Measurements from ENCODE around the gene PPDPF.

PPDPF gene

DNA sequence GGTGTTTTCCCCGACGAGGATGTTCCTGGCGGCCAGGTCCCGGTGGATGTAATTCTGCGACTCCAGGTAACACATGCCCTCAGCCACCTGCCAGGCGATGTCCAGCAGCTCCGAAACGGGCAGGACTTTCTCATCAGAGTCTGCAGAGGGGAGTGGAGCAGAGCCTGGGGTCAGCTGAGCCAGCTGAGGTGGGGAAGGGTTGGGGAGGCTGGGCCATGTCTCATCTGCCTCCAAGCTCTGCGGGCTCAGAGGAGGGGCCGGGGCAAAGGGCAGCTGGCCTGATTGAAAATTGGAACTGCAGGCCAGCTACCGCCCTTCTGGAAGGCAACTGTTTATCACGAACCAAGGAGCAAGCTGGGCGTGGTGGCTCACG is 10.2 kb downstream of the PPDPF start:
- H3K36me3 ChIP-seq (replicated peaks; ENCODE audit: insufficient read depth, low read length): no peaks in the 10 kb centered on the region
- H3K79me2 ChIP-seq (ENCODE audit: low read length): no peaks in the 10 kb centered on the region
- no peaks in the 10 kb centered on the region; the same call in 1 of the 2 replicates for H3F3A ChIP-seq (ENCODE audit: insufficient read depth, low read length)
- no peak overlapping the region for H3K4me2 ChIP-seq (ENCODE audit: low read depth, low read length)
- H3K27me3 ChIP-seq (replicated peaks; ENCODE audit: insufficient read depth, low read length): peaks cover 56% of the 10 kb centered on the region
- H3K27ac ChIP-seq (ENCODE audit: low read length): no peak overlapping the region
- H3K9me2 ChIP-seq (replicated peaks; ENCODE audit: insufficient read depth, low read length): no peaks in the 10 kb centered on the region
- TF ChIP-seq EZH2phosphoT487 (IDR thresholded peaks at IDR 0.05; ENCODE audit: low read length) (no peak), EZH2 (optimal IDR thresholded peaks at IDR 0.05; ENCODE audit: low read depth, low read length) (no peak)
- TF ChIP-seq, protein P1, sequence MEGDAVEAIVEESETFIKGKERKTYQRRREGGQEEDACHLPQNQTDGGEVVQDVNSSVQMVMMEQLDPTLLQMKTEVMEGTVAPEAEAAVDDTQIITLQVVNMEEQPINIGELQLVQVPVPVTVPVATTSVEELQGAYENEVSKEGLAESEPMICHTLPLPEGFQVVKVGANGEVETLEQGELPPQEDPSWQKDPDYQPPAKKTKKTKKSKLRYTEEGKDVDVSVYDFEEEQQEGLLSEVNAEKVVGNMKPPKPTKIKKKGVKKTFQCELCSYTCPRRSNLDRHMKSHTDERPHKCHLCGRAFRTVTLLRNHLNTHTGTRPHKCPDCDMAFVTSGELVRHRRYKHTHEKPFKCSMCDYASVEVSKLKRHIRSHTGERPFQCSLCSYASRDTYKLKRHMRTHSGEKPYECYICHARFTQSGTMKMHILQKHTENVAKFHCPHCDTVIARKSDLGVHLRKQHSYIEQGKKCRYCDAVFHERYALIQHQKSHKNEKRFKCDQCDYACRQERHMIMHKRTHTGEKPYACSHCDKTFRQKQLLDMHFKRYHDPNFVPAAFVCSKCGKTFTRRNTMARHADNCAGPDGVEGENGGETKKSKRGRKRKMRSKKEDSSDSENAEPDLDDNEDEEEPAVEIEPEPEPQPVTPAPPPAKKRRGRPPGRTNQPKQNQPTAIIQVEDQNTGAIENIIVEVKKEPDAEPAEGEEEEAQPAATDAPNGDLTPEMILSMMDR (IDR thresholded peaks at IDR 0.05; ENCODE audit: low read length): no peak
- no peak overlapping the region for H2AFZ ChIP-seq (ENCODE audit: low read length)
- no peaks in the 10 kb centered on the region for H3K4me1 ChIP-seq (ENCODE audit: low read length)
- H3K9me3 ChIP-seq (replicated peaks; ENCODE audit: insufficient read depth, low read length): no peaks in the 10 kb centered on the region
- no peak overlapping the region for H3K4me3 ChIP-seq (ENCODE audit: low read length)
- no peak for DNase-seq
- no peak overlapping the region for H3K9ac ChIP-seq (ENCODE audit: low read length)
- no peaks in the 10 kb centered on the region for H4K20me1 ChIP-seq (ENCODE audit: insufficient read depth, low read length)

DNA sequence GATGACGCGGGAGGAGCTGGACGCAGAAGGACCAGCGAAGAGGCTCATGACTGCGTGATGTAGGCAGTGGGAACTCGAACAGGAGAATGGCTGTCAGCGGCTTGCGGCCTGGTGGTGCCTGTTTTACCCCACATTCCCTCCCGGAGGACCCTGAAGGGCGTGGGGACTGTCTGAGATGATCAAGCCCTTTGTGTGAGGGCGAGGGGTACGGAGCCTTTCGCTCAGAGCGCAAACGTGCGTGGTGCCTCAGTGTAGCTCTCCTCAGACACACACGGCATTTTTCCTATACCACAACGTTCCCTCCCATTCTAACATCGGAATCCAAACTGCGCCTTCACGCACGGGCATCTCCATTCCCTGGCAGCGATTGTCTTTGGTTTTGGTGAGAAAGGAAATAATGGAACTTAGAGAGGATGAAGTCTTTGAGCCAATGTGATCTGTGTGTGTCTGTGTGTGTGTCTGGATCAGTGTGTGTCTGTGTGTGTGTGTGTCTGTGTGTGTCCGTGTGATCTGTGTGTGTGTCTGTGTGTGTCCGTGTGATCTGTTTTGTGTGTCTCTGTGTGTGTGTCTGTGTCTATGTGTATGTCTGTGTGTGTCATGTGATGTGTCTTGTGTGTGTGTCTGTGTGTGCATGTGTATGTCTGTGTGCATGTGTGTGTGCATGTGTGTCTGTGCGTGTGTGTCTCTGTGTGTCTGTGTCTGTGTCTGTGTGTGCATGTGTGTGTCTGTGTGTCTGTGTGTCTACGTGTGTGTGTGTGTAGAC is 11.3 kb downstream of the PPDPF start:
- H3K27me3 ChIP-seq (replicated peaks; ENCODE audit: insufficient read depth, low read length): peaks cover 56% of the 10 kb centered on the region
- no peak overlapping the region for H2AFZ ChIP-seq (ENCODE audit: low read length)
- no peak for DNase-seq
- H3F3A ChIP-seq (ENCODE audit: insufficient read depth, low read length): no peaks in the 10 kb centered on the region; the same call in 1 of the 2 replicates
- H3K9ac ChIP-seq (ENCODE audit: low read length): no peak overlapping the region
- no peak overlapping the region for H3K27ac ChIP-seq (ENCODE audit: low read length)
- H3K4me3 ChIP-seq (ENCODE audit: low read length): no peak overlapping the region
- no peak overlapping the region for H3K4me2 ChIP-seq (ENCODE audit: low read depth, low read length)
- H3K36me3 ChIP-seq (replicated peaks; ENCODE audit: insufficient read depth, low read length): no peaks in the 10 kb centered on the region
- TF ChIP-seq EZH2phosphoT487 (IDR thresholded peaks at IDR 0.05; ENCODE audit: low read length) (no peak), EZH2 (optimal IDR thresholded peaks at IDR 0.05; ENCODE audit: low read depth, low read length) (no peak)
- TF ChIP-seq, protein P1 (IDR thresholded peaks at IDR 0.05; ENCODE audit: low read length): no peak
- H3K9me2 ChIP-seq (replicated peaks; ENCODE audit: insufficient read depth, low read length): no peaks in the 10 kb centered on the region
- H3K9me3 ChIP-seq (replicated peaks; ENCODE audit: insufficient read depth, low read length): no peaks in the 10 kb centered on the region
- peaks cover under 1% of the 10 kb centered on the region; the same call in 1 of the 2 replicates for H3K4me1 ChIP-seq (ENCODE audit: low read length)
- H3K79me2 ChIP-seq (ENCODE audit: low read length): no peaks in the 10 kb centered on the region
- H4K20me1 ChIP-seq (ENCODE audit: insufficient read depth, low read length): no peaks in the 10 kb centered on the region

DNA sequence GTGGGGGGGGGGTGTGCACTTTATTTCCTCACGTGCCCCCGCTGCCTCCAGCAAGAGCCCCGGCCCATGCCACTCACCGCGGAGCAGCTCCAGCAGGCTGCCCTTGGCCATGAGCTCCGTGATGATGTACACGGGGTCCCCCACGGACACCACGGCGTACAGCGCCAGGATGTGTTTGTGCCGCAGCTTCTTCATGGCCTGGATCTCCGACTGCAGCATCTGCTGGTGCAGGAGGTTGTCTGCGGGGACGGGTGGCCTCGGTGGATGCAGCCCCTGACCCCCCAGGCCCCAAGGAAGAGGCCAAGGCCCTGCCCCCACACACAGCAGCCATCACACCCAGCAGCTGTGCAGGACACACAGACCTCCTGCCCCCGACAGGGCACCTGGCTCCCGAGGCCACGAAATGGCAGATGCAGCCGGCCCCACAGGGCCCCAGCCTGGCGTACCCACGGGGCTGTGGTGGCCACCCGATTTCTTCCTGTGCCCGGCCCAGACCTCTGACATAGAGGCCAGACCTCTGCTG is 11.9 kb downstream of the PPDPF start:
- Histone ChIP-seq H3K27ac (ENCODE audit: low read length) (no peak overlapping the region), H3K79me2 (ENCODE audit: low read length) (no peaks in the 10 kb centered on the region), H3K4me3 (ENCODE audit: low read length) (no peak overlapping the region), H3K9me2 (replicated peaks; ENCODE audit: insufficient read depth, low read length) (no peaks in the 10 kb centered on the region), H2AFZ (ENCODE audit: low read length) (no peak overlapping the region), H4K20me1 (ENCODE audit: insufficient read depth, low read length) (no peaks in the 10 kb centered on the region), H3K9ac (ENCODE audit: low read length) (no peak overlapping the region), H3K36me3 (replicated peaks; ENCODE audit: insufficient read depth, low read length) (no peaks in the 10 kb centered on the region), H3K4me2 (ENCODE audit: low read depth, low read length) (no peak overlapping the region), H3K27me3 (replicated peaks; ENCODE audit: insufficient read depth, low read length) (peaks cover 50% of the 10 kb centered on the region), H3K4me1 (ENCODE audit: low read length) (peaks cover 7% of the 10 kb centered on the region; the same call in 1 of the 2 replicates), H3K9me3 (replicated peaks; ENCODE audit: insufficient read depth, low read length) (no peaks in the 10 kb centered on the region), H3F3A (ENCODE audit: insufficient read depth, low read length) (peaks cover 3% of the 10 kb centered on the region; the same call in 1 of the 2 replicates)
- TF ChIP-seq EZH2phosphoT487 (IDR thresholded peaks at IDR 0.05; ENCODE audit: low read length) (no peak), EZH2 (optimal IDR thresholded peaks at IDR 0.05; ENCODE audit: low read depth, low read length) (no peak)
- TF ChIP-seq, protein P1 (IDR thresholded peaks at IDR 0.05; ENCODE audit: low read length): no peak
- DNase-seq: no peak

All from MM.1S (cell line).